ENCODE data around the gene VWA5B2. TPM values are rescaled to one million over a fixed set of nuclear protein-coding genes. Genes with fewer than 3 reads are reported as not detected.

Gene VWA5B2
- total and polyA plus RNA-seq, 9 of the 15 experiments (the other 6 are each of a cell fraction or from before 2014, with no cell fraction given) = 0.04 TPM; not detected in 8

DNA sequence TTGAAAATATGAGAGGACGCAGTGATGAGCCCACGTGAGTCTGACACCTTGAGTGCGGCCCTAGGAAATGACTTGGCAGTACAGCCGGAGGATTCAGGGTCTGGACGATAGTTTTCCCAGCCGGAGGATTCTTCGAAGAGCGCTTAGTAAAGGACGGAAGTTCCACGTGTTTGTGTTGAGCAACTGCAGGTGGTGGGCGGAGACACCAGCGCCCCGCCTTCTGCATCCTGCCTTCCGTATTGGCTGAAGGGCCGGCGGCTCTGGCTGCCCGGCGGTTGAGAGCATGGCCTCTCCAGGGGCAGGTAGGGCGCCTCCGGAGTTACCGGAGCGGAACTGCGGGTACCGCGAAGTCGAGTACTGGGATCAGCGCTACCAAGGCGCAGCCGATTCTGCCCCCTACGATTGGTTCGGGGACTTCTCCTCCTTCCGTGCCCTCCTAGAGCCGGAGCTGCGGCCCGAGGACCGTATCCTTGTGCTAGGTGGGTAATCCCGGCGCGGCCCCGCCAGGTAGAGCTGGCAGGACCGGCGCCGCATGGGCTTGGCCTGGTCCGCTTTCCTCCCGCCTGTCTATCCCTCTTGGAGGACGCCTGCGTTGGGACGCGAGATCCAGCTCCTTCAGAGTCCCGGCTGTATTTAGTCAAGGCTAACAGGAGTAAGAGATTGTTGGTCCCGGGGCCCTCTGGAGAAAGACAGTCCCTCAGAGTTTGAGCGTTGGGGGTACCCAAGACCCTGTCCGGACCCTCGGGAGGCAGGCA, 20.2 kb downstream of the VWA5B2 start, which contains the start of gene EEF1AKMT4 (continued):
- TF ChIP-seq, protein P1, sequence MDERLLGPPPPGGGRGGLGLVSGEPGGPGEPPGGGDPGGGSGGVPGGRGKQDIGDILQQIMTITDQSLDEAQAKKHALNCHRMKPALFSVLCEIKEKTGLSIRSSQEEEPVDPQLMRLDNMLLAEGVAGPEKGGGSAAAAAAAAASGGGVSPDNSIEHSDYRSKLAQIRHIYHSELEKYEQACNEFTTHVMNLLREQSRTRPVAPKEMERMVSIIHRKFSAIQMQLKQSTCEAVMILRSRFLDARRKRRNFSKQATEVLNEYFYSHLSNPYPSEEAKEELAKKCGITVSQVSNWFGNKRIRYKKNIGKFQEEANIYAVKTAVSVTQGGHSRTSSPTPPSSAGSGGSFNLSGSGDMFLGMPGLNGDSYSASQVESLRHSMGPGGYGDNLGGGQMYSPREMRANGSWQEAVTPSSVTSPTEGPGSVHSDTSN (CRISPR knock-in tag; IDR thresholded peaks at IDR 0.05; ENCODE audit: low read depth) = no peak
- TF ChIP-seq, protein P1 (tag; conservative IDR thresholded peaks at IDR 0.05; ENCODE audit: low read depth) = no peak
- no peak for TF ChIP-seq U2AF2 (optimal IDR thresholded peaks at IDR 0.05; ENCODE audit: low read depth, low read length)
- TF ChIP-seq, protein P2, sequence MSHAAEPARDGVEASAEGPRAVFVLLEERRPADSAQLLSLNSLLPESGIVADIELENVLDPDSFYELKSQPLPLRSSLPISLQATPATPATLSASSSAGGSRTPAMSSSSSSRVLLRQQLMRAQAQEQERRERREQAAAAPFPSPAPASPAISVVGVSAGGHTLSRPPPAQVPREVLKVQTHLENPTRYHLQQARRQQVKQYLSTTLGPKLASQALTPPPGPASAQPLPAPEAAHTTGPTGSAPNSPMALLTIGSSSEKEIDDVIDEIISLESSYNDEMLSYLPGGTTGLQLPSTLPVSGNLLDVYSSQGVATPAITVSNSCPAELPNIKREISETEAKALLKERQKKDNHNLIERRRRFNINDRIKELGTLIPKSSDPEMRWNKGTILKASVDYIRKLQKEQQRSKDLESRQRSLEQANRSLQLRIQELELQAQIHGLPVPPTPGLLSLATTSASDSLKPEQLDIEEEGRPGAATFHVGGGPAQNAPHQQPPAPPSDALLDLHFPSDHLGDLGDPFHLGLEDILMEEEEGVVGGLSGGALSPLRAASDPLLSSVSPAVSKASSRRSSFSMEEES (CRISPR knock-in tag; IDR thresholded peaks at IDR 0.05) = no peak
- TF ChIP-seq, protein P3, sequence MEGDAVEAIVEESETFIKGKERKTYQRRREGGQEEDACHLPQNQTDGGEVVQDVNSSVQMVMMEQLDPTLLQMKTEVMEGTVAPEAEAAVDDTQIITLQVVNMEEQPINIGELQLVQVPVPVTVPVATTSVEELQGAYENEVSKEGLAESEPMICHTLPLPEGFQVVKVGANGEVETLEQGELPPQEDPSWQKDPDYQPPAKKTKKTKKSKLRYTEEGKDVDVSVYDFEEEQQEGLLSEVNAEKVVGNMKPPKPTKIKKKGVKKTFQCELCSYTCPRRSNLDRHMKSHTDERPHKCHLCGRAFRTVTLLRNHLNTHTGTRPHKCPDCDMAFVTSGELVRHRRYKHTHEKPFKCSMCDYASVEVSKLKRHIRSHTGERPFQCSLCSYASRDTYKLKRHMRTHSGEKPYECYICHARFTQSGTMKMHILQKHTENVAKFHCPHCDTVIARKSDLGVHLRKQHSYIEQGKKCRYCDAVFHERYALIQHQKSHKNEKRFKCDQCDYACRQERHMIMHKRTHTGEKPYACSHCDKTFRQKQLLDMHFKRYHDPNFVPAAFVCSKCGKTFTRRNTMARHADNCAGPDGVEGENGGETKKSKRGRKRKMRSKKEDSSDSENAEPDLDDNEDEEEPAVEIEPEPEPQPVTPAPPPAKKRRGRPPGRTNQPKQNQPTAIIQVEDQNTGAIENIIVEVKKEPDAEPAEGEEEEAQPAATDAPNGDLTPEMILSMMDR (IDR thresholded peaks at IDR 0.05 in 2 of 3, conservative IDR thresholded peaks at IDR 0.05 in 1 of 3; ENCODE audit: insufficient read depth in 2 of 3, low read depth in 1 of 3, low read length in 3 of 3) = peak; percentile 75 to 92 (median 82)
- peak; percentile 88 for TF ChIP-seq TBP (optimal IDR thresholded peaks at IDR 0.05; ENCODE audit: low read depth, low read length)
- TF ChIP-seq, protein P4, sequence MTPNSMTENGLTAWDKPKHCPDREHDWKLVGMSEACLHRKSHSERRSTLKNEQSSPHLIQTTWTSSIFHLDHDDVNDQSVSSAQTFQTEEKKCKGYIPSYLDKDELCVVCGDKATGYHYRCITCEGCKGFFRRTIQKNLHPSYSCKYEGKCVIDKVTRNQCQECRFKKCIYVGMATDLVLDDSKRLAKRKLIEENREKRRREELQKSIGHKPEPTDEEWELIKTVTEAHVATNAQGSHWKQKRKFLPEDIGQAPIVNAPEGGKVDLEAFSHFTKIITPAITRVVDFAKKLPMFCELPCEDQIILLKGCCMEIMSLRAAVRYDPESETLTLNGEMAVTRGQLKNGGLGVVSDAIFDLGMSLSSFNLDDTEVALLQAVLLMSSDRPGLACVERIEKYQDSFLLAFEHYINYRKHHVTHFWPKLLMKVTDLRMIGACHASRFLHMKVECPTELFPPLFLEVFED (CRISPR knock-in tag; conservative IDR thresholded peaks at IDR 0.05) = no peak
- TF ChIP-seq ZNF41 (CRISPR knock-in tag; conservative IDR thresholded peaks at IDR 0.05) = no peak
- no peak for TF ChIP-seq NFIX (CRISPR knock-in tag; IDR thresholded peaks at IDR 0.05; ENCODE audit: low read depth)
- TF ChIP-seq, protein P5, sequence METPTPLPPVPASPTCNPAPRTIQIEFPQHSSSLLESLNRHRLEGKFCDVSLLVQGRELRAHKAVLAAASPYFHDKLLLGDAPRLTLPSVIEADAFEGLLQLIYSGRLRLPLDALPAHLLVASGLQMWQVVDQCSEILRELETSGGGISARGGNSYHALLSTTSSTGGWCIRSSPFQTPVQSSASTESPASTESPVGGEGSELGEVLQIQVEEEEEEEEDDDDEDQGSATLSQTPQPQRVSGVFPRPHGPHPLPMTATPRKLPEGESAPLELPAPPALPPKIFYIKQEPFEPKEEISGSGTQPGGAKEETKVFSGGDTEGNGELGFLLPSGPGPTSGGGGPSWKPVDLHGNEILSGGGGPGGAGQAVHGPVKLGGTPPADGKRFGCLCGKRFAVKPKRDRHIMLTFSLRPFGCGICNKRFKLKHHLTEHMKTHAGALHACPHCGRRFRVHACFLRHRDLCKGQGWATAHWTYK (CRISPR knock-in tag; IDR thresholded peaks at IDR 0.05) = no peak
- no peak for TF ChIP-seq ZSCAN32 (CRISPR knock-in tag; IDR thresholded peaks at IDR 0.05)
- no peak for TF ChIP-seq NBN (IDR thresholded peaks at IDR 0.05; ENCODE audit: low read depth)
- no peak for TF ChIP-seq ZNF583 (CRISPR knock-in tag; IDR thresholded peaks at IDR 0.05)
- TF ChIP-seq, protein P6, sequence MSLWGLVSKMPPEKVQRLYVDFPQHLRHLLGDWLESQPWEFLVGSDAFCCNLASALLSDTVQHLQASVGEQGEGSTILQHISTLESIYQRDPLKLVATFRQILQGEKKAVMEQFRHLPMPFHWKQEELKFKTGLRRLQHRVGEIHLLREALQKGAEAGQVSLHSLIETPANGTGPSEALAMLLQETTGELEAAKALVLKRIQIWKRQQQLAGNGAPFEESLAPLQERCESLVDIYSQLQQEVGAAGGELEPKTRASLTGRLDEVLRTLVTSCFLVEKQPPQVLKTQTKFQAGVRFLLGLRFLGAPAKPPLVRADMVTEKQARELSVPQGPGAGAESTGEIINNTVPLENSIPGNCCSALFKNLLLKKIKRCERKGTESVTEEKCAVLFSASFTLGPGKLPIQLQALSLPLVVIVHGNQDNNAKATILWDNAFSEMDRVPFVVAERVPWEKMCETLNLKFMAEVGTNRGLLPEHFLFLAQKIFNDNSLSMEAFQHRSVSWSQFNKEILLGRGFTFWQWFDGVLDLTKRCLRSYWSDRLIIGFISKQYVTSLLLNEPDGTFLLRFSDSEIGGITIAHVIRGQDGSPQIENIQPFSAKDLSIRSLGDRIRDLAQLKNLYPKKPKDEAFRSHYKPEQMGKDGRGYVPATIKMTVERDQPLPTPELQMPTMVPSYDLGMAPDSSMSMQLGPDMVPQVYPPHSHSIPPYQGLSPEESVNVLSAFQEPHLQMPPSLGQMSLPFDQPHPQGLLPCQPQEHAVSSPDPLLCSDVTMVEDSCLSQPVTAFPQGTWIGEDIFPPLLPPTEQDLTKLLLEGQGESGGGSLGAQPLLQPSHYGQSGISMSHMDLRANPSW (CRISPR knock-in tag; IDR thresholded peaks at IDR 0.05) = no peak; the same call in 1 of the 2 replicates
- no peak for TF ChIP-seq E2F3 (CRISPR knock-in tag; IDR thresholded peaks at IDR 0.05)

Data from K562 (cell line).